Neural cell (in vitro differentiated cells): Measurements from ENCODE around the gene UBL3. TPM values are rescaled to one million over a fixed set of nuclear protein-coding genes. Genes with fewer than 3 reads are reported as not detected.
A peak's percentile ranks its signal among the peaks of the same experiment; 100 is the strongest.

Experiments used
- H2AFZ ChIP-seq: fragments of 200-600, 300-800 bp; sonication (generic), shearing (Covaris generic); 2 replicates; pipeline ENCODE4 v1.6.0; 2014; ENCODE audit warnings: low read depth, mild to moderate bottlenecking, antibody characterized with exemption, low read length, moderate library complexity
- H3F3A ChIP-seq: fragments of 200-600 bp; shearing (Covaris generic); 2 replicates; pipeline ENCODE4 v1.6.1; 2016; ENCODE audit warnings: mild to moderate bottlenecking, moderate library complexity, mixed read lengths, antibody characterized with exemption, low read length; ENCODE audit not compliant: insufficient read depth, poor library complexity, severe bottlenecking
- H3K27ac ChIP-seq: fragments of 200-600, 300-800 bp; sonication (generic), shearing (Covaris generic); 2 replicates; pipeline ENCODE4 v1.5.1; 2014; ENCODE audit warnings: mild to moderate bottlenecking, low read length, moderate library complexity
- H3K27me3 ChIP-seq: fragments of 300-800, 200-600 bp; sonication (generic), shearing (Covaris generic); 2 replicates; pipeline ENCODE4 v1.6.0; 2014; ENCODE audit warnings: mild to moderate bottlenecking, low read depth, low read length, moderate library complexity; ENCODE audit not compliant: insufficient read depth
- H3K36me3 ChIP-seq: fragments of 300-800, 200-600 bp; sonication (generic), shearing (Covaris generic); 2 replicates; pipeline ENCODE4 v1.5.1; 2014; ENCODE audit warnings: mild to moderate bottlenecking, antibody characterized with exemption, low read length, moderate library complexity; ENCODE audit not compliant: insufficient read depth
- H3K4me2 ChIP-seq: fragments of 300-800, 200-600 bp; sonication (generic), shearing (Covaris generic); 2 replicates; pipeline ENCODE4 v1.6.0; 2014; ENCODE audit warnings: mild to moderate bottlenecking, low read length
- H3K4me3 ChIP-seq: fragments of 300-800, 200-600 bp; sonication (generic), shearing (Covaris generic); 2 replicates; pipeline ENCODE4 v1.5.1; 2014; ENCODE audit warnings: mild to moderate bottlenecking, low read length, moderate library complexity
- H3K79me2 ChIP-seq: fragments of 200-600 bp; shearing (Covaris generic); replicated peaks from 2 replicates; pipeline ENCODE4 v1.6.0; 2014; ENCODE audit warnings: mild to moderate bottlenecking, low read length, moderate library complexity; ENCODE audit not compliant: insufficient read depth
- H3K9ac ChIP-seq: fragments of 300-800, 200-600 bp; sonication (generic), shearing (Covaris generic); 2 replicates; pipeline ENCODE4 v1.6.1; 2016; ENCODE audit warnings: mild to moderate bottlenecking, low read length, mixed read lengths
- H3K9me2 ChIP-seq: fragments of 200-600 bp; shearing (Covaris generic); 2 replicates; pipeline ENCODE4 v1.6.1; 2016; ENCODE audit warnings: mild to moderate bottlenecking, low read length, mixed read lengths; ENCODE audit not compliant: insufficient read depth
- H3K9me3 ChIP-seq: fragments of 200-600, 300-800 bp; sonication (generic), shearing (Covaris generic); 2 replicates; pipeline ENCODE4 v1.6.1; 2016; ENCODE audit warnings: mild to moderate bottlenecking, mixed run types, low read length, moderate library complexity, mixed read lengths
- H4K20me1 ChIP-seq: fragments of 200-600 bp; shearing (Covaris generic); 2 replicates; pipeline ENCODE4 v1.6.1; 2016; ENCODE audit warnings: mild to moderate bottlenecking, mixed run types; ENCODE audit not compliant: insufficient read depth
- CTCF ChIP-seq: fragments of 450-650 bp; IDR thresholded peaks from 2 replicates; pipeline ENCODE4 v1.5.1; 2014; ENCODE audit warnings: antibody characterized with exemption, mild to moderate bottlenecking, moderate library complexity; ENCODE audit not compliant: poor library complexity, severe bottlenecking
- EP300 ChIP-seq: fragments of 450-650 bp; conservative IDR thresholded peaks from 2 replicates; pipeline ENCODE4 v1.6.1; 2014; ENCODE audit warnings: antibody characterized with exemption, mild to moderate bottlenecking, moderate library complexity; ENCODE audit not compliant: poor library complexity, severe bottlenecking
- EZH2 ChIP-seq: fragments of 200-600, 300-800 bp; shearing (Covaris generic), sonication (generic); IDR thresholded peaks from 2 replicates; pipeline ENCODE4 v1.6.1; 2014; ENCODE audit warnings: antibody characterized with exemption, low read length, borderline replicate concordance, mild to moderate bottlenecking; ENCODE audit not compliant: insufficient read depth, poor library complexity, severe bottlenecking
- MXI1 ChIP-seq: fragments of 450-650 bp; conservative IDR thresholded peaks from 2 replicates; pipeline ENCODE4 v1.6.1; 2014; ENCODE audit warnings: antibody characterized with exemption, mild to moderate bottlenecking; ENCODE audit not compliant: poor library complexity, severe bottlenecking
- POLR2AphosphoS5 ChIP-seq: IDR thresholded peaks from 2 replicates; pipeline ENCODE4 v1.6.1; 2012
- RAD21 ChIP-seq: fragments of 450-650 bp; conservative IDR thresholded peaks from 2 replicates; pipeline ENCODE4 v1.6.1; 2014; ENCODE audit warnings: antibody characterized with exemption, mild to moderate bottlenecking, moderate library complexity
- REST ChIP-seq: IDR thresholded peaks from 2 replicates; pipeline ENCODE4 v1.6.1; 2012; ENCODE audit warnings: borderline replicate concordance
- SMC3 ChIP-seq: fragments of 450-650 bp; conservative IDR thresholded peaks from 2 replicates; pipeline ENCODE4 v1.6.1; 2014; ENCODE audit warnings: antibody characterized with exemption, mild to moderate bottlenecking, moderate library complexity; ENCODE audit not compliant: poor library complexity
- TAF1 ChIP-seq: IDR thresholded peaks from 2 replicates; pipeline ENCODE4 v1.6.1; 2012; ENCODE audit warnings: low read depth
- polyA plus RNA-seq: library from polyadenylated mRNA; depleted of rRNA; stranded (reverse); fragments of >200 nt; gene quantifications from 2 replicates; pipeline ENCODE4 v1.2.3, GENCODE V29; 2014

The UBL3 gene
- polyA plus RNA-seq, 1 donor from 2014 or later, result 35.8 TPM

- TF ChIP-seq CTCF (no peak), REST (no peak), EZH2 (no peak), MXI1 (no peak), EP300 (no peak), RAD21 (no peak), POLR2AphosphoS5 (no peak), TAF1 (no peak), SMC3 (no peak)
These were observed 75.6 kb downstream of the UBL3 start for GRCh38 chr13:29774830-29775229.

GRCh38 chr13:29771247-29771646, 79.2 kb downstream of the UBL3 start:
- Histone ChIP-seq H3K27ac (no peak overlapping the region), H3K4me3 (no peak overlapping the region), H2AFZ (no peak overlapping the region), H3K27me3 (no peaks in the 10 kb centered on the region), H3K4me2 (no peak overlapping the region), H4K20me1 (no peaks in the 10 kb centered on the region), H3K36me3 (no peaks in the 10 kb centered on the region), H3F3A (no peaks in the 10 kb centered on the region), H3K79me2 (no peaks in the 10 kb centered on the region), H3K9ac (no peak overlapping the region), H3K9me2 (no peaks in the 10 kb centered on the region), H3K9me3 (no peaks in the 10 kb centered on the region)
- TF ChIP-seq POLR2AphosphoS5, result no peak
- TF ChIP-seq RAD21, result peak; percentile 47
- no peak for TF ChIP-seq TAF1
- TF ChIP-seq MXI1, result no peak
- TF ChIP-seq SMC3, result peak; percentile 35
- TF ChIP-seq CTCF, result peak; percentile 44

More at GRCh38 chr13:29774830-29775229, 75.6 kb downstream of the UBL3 start:
- Histone ChIP-seq H3K9ac (no peak overlapping the region), H3K9me3 (no peaks in the 10 kb centered on the region), H3K4me2 (no peak overlapping the region), H3K4me3 (no peak overlapping the region), H3F3A (no peaks in the 10 kb centered on the region), H2AFZ (no peak overlapping the region), H3K27ac (no peak overlapping the region), H3K79me2 (peaks cover 3% of the 10 kb centered on the region), H3K36me3 (no peaks in the 10 kb centered on the region), H3K27me3 (no peaks in the 10 kb centered on the region), H3K9me2 (no peaks in the 10 kb centered on the region), H4K20me1 (no peaks in the 10 kb centered on the region)
